Activated CD8-positive, alpha-beta T cell treated with anti-CD3 and anti-CD28 coated beads, Interleukin-2, amount 10 ng/mL, durations not matched to agents 7 days and 5 days (primary cell): Measurements from ENCODE around the gene CERT1. TPM values are rescaled to one million over a fixed set of nuclear protein-coding genes. Genes with fewer than 3 reads are reported as not detected.
"Not testable (repeated sequence)": the region's sequence is repeated elsewhere in the genome, so short reads cannot be mapped to it uniquely, and the experiment has no call there.

ENCODE experiments used
- ATAC-seq: fragments of 150-1000 bp; cut with Tn5 transposase; one replicate; pipeline ENCODE4 v1.10.0; 2021; ENCODE audit warnings: moderate library complexity
- CTCF ChIA-PET: fragments of 350-600 bp; sonication (Branson Sonifier 250); formaldehyde crosslinking; loops from one replicate; lab custom pipeline; 2021; ENCODE audit warnings: antibody characterized with exemption; lab: Charles Lee
- POLR2A ChIA-PET: fragments of 350-600 bp; sonication (Branson Sonifier 250); formaldehyde crosslinking; loops from one replicate; lab custom pipeline; 2021; ENCODE audit warnings: antibody characterized with exemption; lab: Charles Lee
- DNase-seq: peaks from one replicate; pipeline ENCODE4 v3.0.0-alpha.2; 2020
- H3K27ac Mint-ChIP-seq: one replicate; pipeline ENCODE4 v1.8.0; 2021; ENCODE audit warnings: mild to moderate bottlenecking, mixed read lengths
- H3K27me3 Mint-ChIP-seq: one replicate; pipeline ENCODE4 v1.8.0; 2021; ENCODE audit warnings: low read depth, mixed read lengths
- H3K36me3 Mint-ChIP-seq: one replicate; pipeline ENCODE4 v1.8.0; 2021; ENCODE audit warnings: low read depth, mixed read lengths
- H3K4me1 Mint-ChIP-seq: one replicate; pipeline ENCODE4 v1.8.0; 2021; ENCODE audit warnings: low read depth, mixed read lengths
- H3K4me3 Mint-ChIP-seq: one replicate; pipeline ENCODE4 v1.8.0; 2021; ENCODE audit warnings: mild to moderate bottlenecking, mixed read lengths
- H3K9me3 Mint-ChIP-seq: one replicate; pipeline ENCODE4 v1.8.0; 2022; ENCODE audit warnings: mixed read lengths; ENCODE audit not compliant: insufficient read depth
- total RNA-seq, 2 experiments: library from RNA; stranded (reverse); gene quantifications; one replicate each; pipeline ENCODE4 v1.2.3, GENCODE V29; 2021

The CERT1 gene
- total RNA-seq, 2 experiments from 2014 or later = 31.2 to 36.0 TPM

- no peak for DNase-seq
- Mint-ChIP-seq H3K27ac (no peak overlapping the region), H3K36me3 (peaks cover 56% of the 10 kb centered on the region), H3K27me3 (no peaks in the 10 kb centered on the region), H3K4me1 (peaks cover 46% of the 10 kb centered on the region), H3K9me3 (peaks cover 30% of the 10 kb centered on the region), H3K4me3 (no peak overlapping the region)
- ChIA-PET CTCF (interaction anchor here (0.7 to 1.7 kb wide), 3 partner anchors 9 to 13 kb away, joined by 3 to 4 read pairs (median 4); partner anchors contain the start of genes CERT1 and POLK), POLR2A (interaction anchor here (0.6 to 0.8 kb wide), 2 partner anchors 9 to 136 kb away, joined by 4 read pairs; no protein-coding TSS in a partner anchor)
- ATAC-seq = no peak
Measured at GRCh38 chr5:75521195-75521594, 9.8 kb upstream of the CERT1 start.

- CTCF ChIA-PET = interaction anchor here (1.7 kb wide), 1 partner anchor 14 kb away, joined by 4 read pairs; no protein-coding TSS in a partner anchor
- H3K4me1 Mint-ChIP-seq = peaks cover 35% of the 10 kb centered on the region
- POLR2A ChIA-PET = no interaction called here
- H3K9me3 Mint-ChIP-seq = peaks cover 30% of the 10 kb centered on the region
- no peaks in the 10 kb centered on the region for H3K27me3 Mint-ChIP-seq
- DNase-seq (no peak), ATAC-seq (no peak)
- no peak overlapping the region for H3K4me3 Mint-ChIP-seq
- H3K36me3 Mint-ChIP-seq = peaks cover 64% of the 10 kb centered on the region
- H3K27ac Mint-ChIP-seq = no peak overlapping the region
Measured at GRCh38 chr5:75519761-75520160, 8.3 kb upstream of the CERT1 start.

- POLR2A ChIA-PET = no interaction called here
- peaks cover 1% of the 10 kb centered on the region for H3K9me3 Mint-ChIP-seq
- H3K4me3 Mint-ChIP-seq = no peak overlapping the region
- DNase-seq (no peak), ATAC-seq (no peak)
- no peak overlapping the region for H3K27ac Mint-ChIP-seq
- H3K4me1 Mint-ChIP-seq = peaks cover 45% of the 10 kb centered on the region
- peaks cover 37% of the 10 kb centered on the region for H3K36me3 Mint-ChIP-seq
- no peaks in the 10 kb centered on the region for H3K27me3 Mint-ChIP-seq
- CTCF ChIA-PET = no interaction called here
Measured at GRCh38 chr5:75514323-75514722, 2.9 kb upstream of the CERT1 start.

GRCh38 chr5:75513841-75514240, 2.4 kb upstream of the CERT1 start:
- H3K9me3 Mint-ChIP-seq = no peaks in the 10 kb centered on the region
- H3K4me3 Mint-ChIP-seq = no peak overlapping the region
- ATAC-seq = no peak
- H3K27me3 Mint-ChIP-seq = no peaks in the 10 kb centered on the region
- ChIA-PET POLR2A (no interaction called here), CTCF (no interaction called here)
- H3K36me3 Mint-ChIP-seq = peaks cover 33% of the 10 kb centered on the region
- peaks cover 44% of the 10 kb centered on the region for H3K4me1 Mint-ChIP-seq
- no peak overlapping the region for H3K27ac Mint-ChIP-seq
- DNase-seq = no peak

GRCh38 chr5:75512383-75513074, 1.1 kb upstream of the CERT1 start:
- POLR2A ChIA-PET = interaction anchor here (0.8 to 1.2 kb wide), 3 partner anchors 8 to 75 kb away, joined by 3 to 5 read pairs (median 4); no protein-coding TSS in a partner anchor
- Mint-ChIP-seq H3K9me3 (no peaks in the 10 kb centered on the region), H3K27me3 (no peaks in the 10 kb centered on the region), H3K4me3 (peak overlapping the region; percentile 97), H3K27ac (peak overlapping the region; percentile 96), H3K36me3 (peaks cover 27% of the 10 kb centered on the region), H3K4me1 (peaks cover 40% of the 10 kb centered on the region)
- DNase-seq (no peak), ATAC-seq (no peak)
- CTCF ChIA-PET = interaction anchor here (0.8 to 1.5 kb wide), 3 partner anchors 9 to 176 kb away, joined by 3 to 4 read pairs (median 3); partner anchors contain the start of gene HMGCR

GRCh38 chr5:75510836-75511434, 494 bp downstream of the CERT1 start:
- ATAC-seq = peak; percentile 57
- Mint-ChIP-seq H3K4me3 (peak overlapping the region; percentile 97), H3K9me3 (no peaks in the 10 kb centered on the region), H3K27ac (peak overlapping the region; percentile 96), H3K27me3 (no peaks in the 10 kb centered on the region), H3K36me3 (peaks cover 20% of the 10 kb centered on the region), H3K4me1 (peaks cover 36% of the 10 kb centered on the region)
- peak; percentile 39 for DNase-seq
- ChIA-PET POLR2A (interaction anchor here (0.7 to 1.2 kb wide), 5 partner anchors 57 to 174 kb away, joined by 3 to 6 read pairs (median 3); partner anchors contain the start of gene HMGCR), CTCF (interaction anchor here (0.9 to 1.9 kb wide), 4 partner anchors 168 to 451 kb away, joined by 3 to 7 read pairs (median 4); partner anchors contain the start of gene POC5)

GRCh38 chr5:75510417-75510835, 1.0 kb downstream of the CERT1 start:
- H3K9me3 Mint-ChIP-seq = no peaks in the 10 kb centered on the region
- ATAC-seq (no peak), DNase-seq (no peak)
- no peaks in the 10 kb centered on the region for H3K27me3 Mint-ChIP-seq
- POLR2A ChIA-PET = interaction anchor here (0.7 to 1.2 kb wide), 3 partner anchors 58 to 174 kb away, joined by 3 to 6 read pairs (median 3); partner anchors contain the start of gene HMGCR
- peaks cover 20% of the 10 kb centered on the region for H3K36me3 Mint-ChIP-seq
- CTCF ChIA-PET = interaction anchor here (0.9 to 1.9 kb wide), 4 partner anchors 11 to 207 kb away, joined by 3 to 7 read pairs (median 4); partner anchors contain the start of gene POC5
- peak overlapping the region; percentile 97 for H3K4me3 Mint-ChIP-seq
- peak overlapping the region; percentile 96 for H3K27ac Mint-ChIP-seq
- peaks cover 38% of the 10 kb centered on the region for H3K4me1 Mint-ChIP-seq

- ATAC-seq = no peak
- CTCF ChIA-PET = interaction anchor here (0.7 to 1.9 kb wide), 5 partner anchors 11 to 207 kb away, joined by 3 to 7 read pairs (median 3); partner anchors contain the start of gene POC5
- no peaks in the 10 kb centered on the region for H3K9me3 Mint-ChIP-seq
- peaks cover 19% of the 10 kb centered on the region for H3K36me3 Mint-ChIP-seq
- H3K4me3 Mint-ChIP-seq = peak overlapping the region; percentile 97
- peaks cover 38% of the 10 kb centered on the region for H3K4me1 Mint-ChIP-seq
- POLR2A ChIA-PET = interaction anchor here (1.2 kb wide), 2 partner anchors 58 to 173 kb away, joined by 3 to 6 read pairs; partner anchors contain the start of gene HMGCR
- no peaks in the 10 kb centered on the region for H3K27me3 Mint-ChIP-seq
- peak overlapping the region; percentile 51 for H3K27ac Mint-ChIP-seq
- no peak for DNase-seq
Measured at GRCh38 chr5:75509956-75510355, 1.5 kb downstream of the CERT1 start.

GRCh38 chr5:75509546-75509945, 1.9 kb downstream of the CERT1 start:
- ATAC-seq (no peak), DNase-seq (no peak)
- POLR2A ChIA-PET = no interaction called here
- no peaks in the 10 kb centered on the region for H3K27me3 Mint-ChIP-seq
- H3K9me3 Mint-ChIP-seq = no peaks in the 10 kb centered on the region
- H3K36me3 Mint-ChIP-seq = peaks cover 21% of the 10 kb centered on the region
- CTCF ChIA-PET = interaction anchor here (0.7 to 1.9 kb wide), 4 partner anchors 11 to 208 kb away, joined by 3 to 7 read pairs (median 4); partner anchors contain the start of gene POC5
- H3K27ac Mint-ChIP-seq = no peak overlapping the region
- peaks cover 38% of the 10 kb centered on the region for H3K4me1 Mint-ChIP-seq
- peak overlapping the region; percentile 97 for H3K4me3 Mint-ChIP-seq

GRCh38 chr5:75507841-75508240, 3.6 kb downstream of the CERT1 start:
- Mint-ChIP-seq H3K9me3 (no peaks in the 10 kb centered on the region), H3K4me3 (no peak overlapping the region), H3K36me3 (peaks cover 29% of the 10 kb centered on the region), H3K4me1 (peaks cover 27% of the 10 kb centered on the region), H3K27me3 (no peaks in the 10 kb centered on the region), H3K27ac (no peak overlapping the region)
- ChIA-PET POLR2A (no interaction called here), CTCF (no interaction called here)
- no peak for DNase-seq
- ATAC-seq = no peak

- H3K36me3 Mint-ChIP-seq = peaks cover 39% of the 10 kb centered on the region
- ATAC-seq, CTCF ChIA-PET, POLR2A ChIA-PET, H3K27ac Mint-ChIP-seq, H3K4me3 Mint-ChIP-seq, H3K27me3 Mint-ChIP-seq, H3K9me3 Mint-ChIP-seq, DNase-seq: not testable (repeated sequence)
- H3K4me1 Mint-ChIP-seq = peaks cover 19% of the 10 kb centered on the region
Measured at GRCh38 chr5:75505112-75505511, 6.3 kb downstream of the CERT1 start.
